Measurements from ENCODE around the gene TCF7. TPM values are rescaled to one million over a fixed set of nuclear protein-coding genes. Genes with fewer than 3 reads are reported as not detected.

The TCF7 gene
- total RNA-seq, 1 experiment from 2014 or later = 36.5 TPM

GRCh38 chr5:134116789-134117761 is 2.6 kb downstream of the TCF7 start:
- Mint-ChIP-seq H3K4me1 (ENCODE audit: low read depth, unreplicated experiment) (peaks cover 6% of the 10 kb centered on the region), H3K9me3 (ENCODE audit: unreplicated experiment) (no peaks in the 10 kb centered on the region), H3K27me3 (ENCODE audit: insufficient read depth, unreplicated experiment) (no peaks in the 10 kb centered on the region), H3K36me3 (ENCODE audit: insufficient read depth, unreplicated experiment) (peaks cover 7% of the 10 kb centered on the region), H3K27ac (ENCODE audit: unreplicated experiment) (no peak overlapping the region), H3K4me3 (ENCODE audit: unreplicated experiment) (no peak overlapping the region)
- Histone ChIP-seq H3K27me3 (replicated peaks; ENCODE audit: control insufficient read depth, insufficient read depth, low read length) (no peaks in the 10 kb centered on the region), H3K4me3 (ENCODE audit: low read depth, low read length) (no peak overlapping the region), H3K4me1 (peaks cover 12% of the 10 kb centered on the region), H3K36me3 (ENCODE audit: control insufficient read depth, insufficient read depth, low read length) (no peaks in the 10 kb centered on the region; the same call in 1 of the 2 replicates), H3K9me3 (no peaks in the 10 kb centered on the region)
- ChIA-PET POLR2A (no interaction called here), CTCF (no interaction called here)
- no peak for DNase-seq
- TF ChIP-seq, protein P1, sequence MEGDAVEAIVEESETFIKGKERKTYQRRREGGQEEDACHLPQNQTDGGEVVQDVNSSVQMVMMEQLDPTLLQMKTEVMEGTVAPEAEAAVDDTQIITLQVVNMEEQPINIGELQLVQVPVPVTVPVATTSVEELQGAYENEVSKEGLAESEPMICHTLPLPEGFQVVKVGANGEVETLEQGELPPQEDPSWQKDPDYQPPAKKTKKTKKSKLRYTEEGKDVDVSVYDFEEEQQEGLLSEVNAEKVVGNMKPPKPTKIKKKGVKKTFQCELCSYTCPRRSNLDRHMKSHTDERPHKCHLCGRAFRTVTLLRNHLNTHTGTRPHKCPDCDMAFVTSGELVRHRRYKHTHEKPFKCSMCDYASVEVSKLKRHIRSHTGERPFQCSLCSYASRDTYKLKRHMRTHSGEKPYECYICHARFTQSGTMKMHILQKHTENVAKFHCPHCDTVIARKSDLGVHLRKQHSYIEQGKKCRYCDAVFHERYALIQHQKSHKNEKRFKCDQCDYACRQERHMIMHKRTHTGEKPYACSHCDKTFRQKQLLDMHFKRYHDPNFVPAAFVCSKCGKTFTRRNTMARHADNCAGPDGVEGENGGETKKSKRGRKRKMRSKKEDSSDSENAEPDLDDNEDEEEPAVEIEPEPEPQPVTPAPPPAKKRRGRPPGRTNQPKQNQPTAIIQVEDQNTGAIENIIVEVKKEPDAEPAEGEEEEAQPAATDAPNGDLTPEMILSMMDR (IDR thresholded peaks at IDR 0.05; ENCODE audit: insufficient read depth in 1 of 2, low read depth in 1 of 2, low read length in 1 of 2, severe bottlenecking in 1 of 2, unreplicated experiment in 1 of 2) = no peak
- intact Hi-C loops (cut with micrococcal nuclease; ENCODE audit: unreplicated experiment) = no loop called here
- TSS peak; percentile 54 for BruUV-seq (replicated peaks)

- TF ChIP-seq, protein P1 (IDR thresholded peaks at IDR 0.05; ENCODE audit: insufficient read depth in 1 of 2, low read depth in 1 of 2, low read length in 1 of 2, severe bottlenecking in 1 of 2, unreplicated experiment in 1 of 2) = no peak
- peaks cover 6% of the 10 kb centered on the region for H3K4me1 Mint-ChIP-seq (ENCODE audit: low read depth, unreplicated experiment)
- H3K36me3 ChIP-seq (ENCODE audit: control insufficient read depth, insufficient read depth, low read length) = no peaks in the 10 kb centered on the region; the same call in 1 of the 2 replicates
- ChIA-PET CTCF (no interaction called here), POLR2A (no interaction called here)
- H3K27me3 Mint-ChIP-seq (ENCODE audit: insufficient read depth, unreplicated experiment) = no peaks in the 10 kb centered on the region
- H3K36me3 Mint-ChIP-seq (ENCODE audit: insufficient read depth, unreplicated experiment) = peaks cover 7% of the 10 kb centered on the region
- BruUV-seq (replicated peaks) = no TSS peak
- no peak overlapping the region for H3K4me3 ChIP-seq (ENCODE audit: low read depth, low read length)
- no peak overlapping the region for H3K4me3 Mint-ChIP-seq (ENCODE audit: unreplicated experiment)
- H3K9me3 Mint-ChIP-seq (ENCODE audit: unreplicated experiment) = no peaks in the 10 kb centered on the region
- no peak overlapping the region for H3K27ac Mint-ChIP-seq (ENCODE audit: unreplicated experiment)
- intact Hi-C loops (cut with micrococcal nuclease; ENCODE audit: unreplicated experiment) = no loop called here
- H3K4me1 ChIP-seq = peaks cover 12% of the 10 kb centered on the region
- H3K27me3 ChIP-seq (replicated peaks; ENCODE audit: control insufficient read depth, insufficient read depth, low read length) = no peaks in the 10 kb centered on the region
- DNase-seq = no peak
- H3K9me3 ChIP-seq = no peaks in the 10 kb centered on the region
These were observed 3.8 kb downstream of the TCF7 start for GRCh38 chr5:134118212-134118835.

GRCh38 chr5:134119720-134120119 is 5.2 kb downstream of the TCF7 start:
- Histone ChIP-seq H3K36me3 (ENCODE audit: control insufficient read depth, insufficient read depth, low read length) (no peaks in the 10 kb centered on the region; the same call in 1 of the 2 replicates), H3K4me3 (ENCODE audit: low read depth, low read length) (no peak overlapping the region), H3K27me3 (replicated peaks; ENCODE audit: control insufficient read depth, insufficient read depth, low read length) (no peaks in the 10 kb centered on the region), H3K4me1 (peaks cover 9% of the 10 kb centered on the region), H3K9me3 (no peaks in the 10 kb centered on the region)
- TF ChIP-seq, protein P1 (IDR thresholded peaks at IDR 0.05; ENCODE audit: insufficient read depth in 1 of 2, low read depth in 1 of 2, low read length in 1 of 2, severe bottlenecking in 1 of 2, unreplicated experiment in 1 of 2) = no peak
- no peak overlapping the region for H3K4me3 Mint-ChIP-seq (ENCODE audit: unreplicated experiment)
- H3K36me3 Mint-ChIP-seq (ENCODE audit: insufficient read depth, unreplicated experiment) = peaks cover 7% of the 10 kb centered on the region
- no peak for DNase-seq
- CTCF ChIA-PET = no interaction called here
- BruUV-seq (replicated peaks) = no TSS peak
- peaks cover 6% of the 10 kb centered on the region for H3K4me1 Mint-ChIP-seq (ENCODE audit: low read depth, unreplicated experiment)
- no peaks in the 10 kb centered on the region for H3K27me3 Mint-ChIP-seq (ENCODE audit: insufficient read depth, unreplicated experiment)
- no peak overlapping the region for H3K27ac Mint-ChIP-seq (ENCODE audit: unreplicated experiment)
- H3K9me3 Mint-ChIP-seq (ENCODE audit: unreplicated experiment) = no peaks in the 10 kb centered on the region
- POLR2A ChIA-PET = no interaction called here
- intact Hi-C loops (cut with micrococcal nuclease; ENCODE audit: unreplicated experiment) = no loop called here

Data from Caco-2 (cell line).